ENCODE results near the gene SNTB2. TPM values are rescaled to one million over a fixed set of nuclear protein-coding genes. Genes with fewer than 3 reads are reported as not detected.

The SNTB2 gene
- total and polyA plus RNA-seq, 2 of the 8 experiments (the other 6 are each of a cell fraction or from before 2014, with no cell fraction given): 6.0 to 16.1 TPM

- Histone ChIP-seq H4K20me1 (replicated peaks in 1 of 2; ENCODE audit: control insufficient read depth in 1 of 2, insufficient read depth in 2 of 2, low read length in 2 of 2) (no peaks in the 10 kb centered on the region), H4K91ac (replicated peaks; ENCODE audit: insufficient read length, low read length) (no peak overlapping the region), H3K27me3 (replicated peaks in 1 of 4; ENCODE audit: control insufficient read depth in 3 of 4, extremely low read depth in 1 of 4, insufficient read depth in 3 of 4, low read length in 3 of 4) (no peaks in the 10 kb centered on the region), H3K27ac (ENCODE audit: low read depth, low read length) (no peak overlapping the region), H3K9ac (replicated peaks in 1 of 4; ENCODE audit: extremely low read depth in 1 of 4, low read depth in 3 of 4, low read length in 3 of 4) (no peak overlapping the region), H3K23ac (ENCODE audit: insufficient read length) (no peak overlapping the region), H2BK15ac (ENCODE audit: low read length) (no peak overlapping the region), H2AK5ac (ENCODE audit: low read depth, low read length) (no peak overlapping the region), H2BK20ac (ENCODE audit: low read length) (no peak overlapping the region), H2BK12ac (ENCODE audit: low read depth, low read length) (no peak overlapping the region), H3K79me1 (ENCODE audit: low read depth, low read length) (no peaks in the 10 kb centered on the region), H3K14ac (ENCODE audit: insufficient read length) (no peak overlapping the region), H3K9me3 (ENCODE audit: insufficient read depth in 2 of 2, low read depth in 1 of 2, low read length in 1 of 2) (no peaks in the 10 kb centered on the region), H4K5ac (ENCODE audit: insufficient read length, low read depth, low read length) (no peak overlapping the region), H3K18ac (ENCODE audit: extremely low read depth, low read length) (no peak overlapping the region), H2AFZ (ENCODE audit: low read length) (no peak overlapping the region), H3K36me3 (ENCODE audit: control insufficient read depth in 2 of 4, insufficient read depth in 4 of 4, low read length in 3 of 4) (no peaks in the 10 kb centered on the region), H3K4me2 (ENCODE audit: insufficient read depth in 1 of 2, low read depth in 2 of 2, low read length in 2 of 2) (no peak overlapping the region), H2BK120ac (replicated peaks; ENCODE audit: low read depth, low read length) (no peak overlapping the region), H3K4ac (replicated peaks; ENCODE audit: insufficient read length, low read depth, low read length) (no peak overlapping the region), H4K8ac (ENCODE audit: extremely low read depth, insufficient read depth, low read length) (no peak overlapping the region), H3K4me3 (ENCODE audit: extremely low read depth in 1 of 4, insufficient read depth in 2 of 4, low read depth in 3 of 4, low read length in 4 of 4) (no peak overlapping the region), H3K23me2 (ENCODE audit: low read depth, low read length) (no peaks in the 10 kb centered on the region), H2BK5ac (ENCODE audit: low read depth, low read length) (no peak overlapping the region), H3K4me1 (replicated peaks in 1 of 4; ENCODE audit: control insufficient read depth in 3 of 4, insufficient read depth in 4 of 4, low read length in 3 of 4) (no peaks in the 10 kb centered on the region), H3K79me2 (ENCODE audit: control insufficient read depth in 1 of 2, insufficient read depth in 2 of 2, low read length in 2 of 2) (no peaks in the 10 kb centered on the region), H3K56ac (replicated peaks; ENCODE audit: insufficient read length, low read depth, low read length) (no peak overlapping the region)
- no peak for FAIRE-seq
- TF ChIP-seq KDM1A (IDR thresholded peaks at IDR 0.05; ENCODE audit: borderline replicate concordance, low read length) (no peak), POU5F1 (IDR thresholded peaks at IDR 0.05; ENCODE audit: low read depth, low read length) (no peak), GTF2F1 (IDR thresholded peaks at IDR 0.05; ENCODE audit: borderline replicate concordance, low read depth, low read length) (no peak), TAF7 (optimal IDR thresholded peaks at IDR 0.05; ENCODE audit: borderline replicate concordance, low read depth, low read length) (no peak), ATF3 (IDR thresholded peaks at IDR 0.05; ENCODE audit: insufficient read depth, low read depth, low read length) (no peak), CHD2 (IDR thresholded peaks at IDR 0.05; ENCODE audit: low read length) (no peak)
- DNase-seq (ENCODE audit: low read depth in 1 of 2, low spot score in 2 of 2): no peak
- POLR2A ChIA-PET (ENCODE audit: partially characterized antibody): interaction anchor here (2.1 kb wide), 1 partner anchor 8 kb away, joined by 6 read pairs; no protein-coding TSS in a partner anchor
- CTCF ChIA-PET (ENCODE audit: partially characterized antibody): interaction anchor here (2.6 kb wide), 1 partner anchor 30 kb away, joined by 6 read pairs; no protein-coding TSS in a partner anchor
Observed at GRCh38 chr16:69180011-69180338, 7.0 kb upstream of the SNTB2 start.
